Prostate gland (tissue), 2 donors: ENCODE results near the gene RAB3GAP2.

ENCODE experiments used
- CTCF ChIP-seq, 4 experiments: fragments of 200-600 bp in 2 of 4; fragments of 450-650 bp in 2 of 4; sonication (generic) in 2 of 4; IDR thresholded peaks; 1 replicate in 3 of 4; 2 replicates in 1 of 4; pipeline ENCODE4 v1.5.1; 2016 to 2019; ENCODE audit warnings: antibody characterized with exemption in 4 of 4, mild to moderate bottlenecking in 2 of 4, moderate library complexity in 2 of 4
- POLR2AphosphoS5 ChIP-seq: sonication (generic); formaldehyde crosslinking; IDR thresholded peaks from one replicate; pipeline ENCODE4 v1.6.1; 2017; ENCODE audit warnings: antibody characterized with exemption

DNA sequence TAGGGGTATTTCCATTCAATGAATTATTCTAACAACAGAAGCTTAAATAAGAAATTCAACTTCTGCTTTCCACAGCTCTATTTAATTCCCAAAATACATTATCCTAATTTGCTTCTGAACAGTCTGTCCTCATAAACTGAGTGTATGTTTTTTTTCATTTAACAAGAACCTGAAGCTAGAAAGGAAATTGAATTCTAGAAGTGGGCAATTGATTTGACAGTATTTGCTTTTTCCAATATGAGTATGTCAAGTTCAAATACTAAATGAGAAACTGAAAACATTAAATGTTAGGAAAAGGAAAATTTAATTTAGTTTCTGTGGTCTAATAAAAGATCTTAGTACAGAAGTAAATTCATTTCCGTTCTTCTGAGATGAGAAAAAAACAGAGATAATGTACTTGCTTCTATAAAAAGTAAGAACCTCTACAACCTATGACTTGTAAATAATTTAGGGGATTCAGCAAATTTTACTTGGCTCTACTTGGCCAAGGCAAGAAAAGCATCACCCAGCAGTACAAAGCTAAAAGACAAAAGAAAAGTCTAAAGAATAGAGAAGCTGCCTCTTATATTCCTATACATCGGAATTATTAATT is 31.1 kb downstream of the RAB3GAP2 start:
- TF ChIP-seq POLR2AphosphoS5: no peak
- TF ChIP-seq CTCF (IDR thresholded peaks at IDR 0.05): no peak
